ENCODE results near the gene GNAO1. TPM values are rescaled to one million over a fixed set of nuclear protein-coding genes. Genes with fewer than 3 reads are reported as not detected.

Gene GNAO1
- total RNA-seq, 1 donor from 2014 or later, result not detected

DNA sequence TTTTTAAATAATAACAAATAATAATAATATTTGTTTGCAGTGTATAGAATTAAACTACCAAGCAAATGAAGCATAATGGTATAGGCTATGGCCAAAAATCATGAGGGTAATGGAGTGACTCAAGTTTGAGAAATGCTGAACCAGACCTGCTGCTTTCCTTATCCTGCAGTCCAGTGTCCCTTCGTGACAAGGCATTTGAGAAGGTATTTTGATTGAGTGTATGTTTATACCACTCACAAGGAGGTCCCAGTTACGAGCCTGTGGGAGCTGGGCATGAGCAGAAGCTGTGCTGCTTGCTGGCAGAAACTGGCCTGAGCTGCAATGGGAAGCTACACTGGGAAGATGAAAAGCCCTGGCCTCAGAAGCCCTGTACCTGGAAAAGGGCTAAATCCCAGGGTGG lies 50.3 kb downstream of the GNAO1 start:
- no peak for DNase-seq

DNA sequence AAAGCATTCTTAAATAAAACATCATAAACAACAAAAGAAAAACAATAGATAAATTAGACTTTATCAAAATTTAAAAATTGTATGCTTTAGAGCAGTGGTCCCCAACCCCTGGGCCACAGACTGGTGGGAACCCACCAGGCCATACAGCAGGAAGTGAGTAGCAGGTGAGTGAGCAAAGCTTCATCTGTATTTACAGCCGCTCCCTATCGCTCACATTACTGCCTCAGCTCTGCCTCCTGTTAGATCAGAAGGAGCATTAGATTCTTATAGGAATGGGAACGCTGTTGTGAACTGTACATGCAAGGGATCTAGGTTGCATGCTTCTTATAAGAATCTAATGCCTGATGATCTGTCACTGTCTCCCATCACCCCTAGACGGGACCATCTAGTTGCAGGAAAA lies 51.5 kb downstream of the GNAO1 start:
- DNase-seq, result no peak

DNA sequence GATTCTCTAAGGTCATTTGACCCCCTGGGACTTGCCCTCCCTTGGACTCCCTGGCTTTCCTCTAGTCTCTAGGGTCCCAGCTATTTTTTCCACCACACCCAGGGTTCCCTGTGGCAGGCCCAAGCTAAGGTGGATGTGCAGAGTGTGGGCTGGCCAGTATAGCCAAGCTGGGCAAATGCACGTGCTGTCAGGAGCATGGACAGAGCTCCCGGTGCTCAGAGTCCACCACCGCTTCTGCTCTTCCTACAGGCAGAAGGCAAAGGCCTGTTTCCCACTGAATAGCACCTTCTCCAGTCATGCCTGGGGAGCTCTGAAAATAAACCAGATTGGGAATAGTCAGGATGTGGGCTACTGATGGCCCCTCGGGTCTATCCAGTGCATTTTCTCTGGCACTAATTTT lies 53.3 kb downstream of the GNAO1 start:
- DNase-seq, result no peak

DNA sequence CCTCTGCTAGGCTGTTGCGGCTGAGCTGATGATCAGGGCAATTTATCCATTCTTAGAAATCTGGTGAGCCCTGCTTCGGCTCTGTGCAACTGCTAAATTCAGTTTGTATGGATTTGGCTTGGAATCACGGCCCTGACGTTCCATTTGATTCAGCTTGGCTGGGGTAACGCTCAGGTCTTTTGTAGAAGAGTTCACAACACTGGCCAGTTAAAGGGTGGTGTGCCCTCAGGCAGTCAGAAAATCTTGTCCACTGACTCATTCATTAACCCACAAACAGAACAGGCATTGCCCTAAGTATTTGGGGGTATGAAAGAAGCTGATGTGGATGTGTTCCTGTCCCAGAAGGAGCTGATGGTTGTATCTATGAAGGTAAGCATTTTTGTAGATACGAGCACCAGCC lies 53.9 kb downstream of the GNAO1 start:
- no peak for DNase-seq

- peak; percentile 12 for DNase-seq
Measured at GRCh38 chr16:56246051-56246817, 54.9 kb downstream of the GNAO1 start.

DNA sequence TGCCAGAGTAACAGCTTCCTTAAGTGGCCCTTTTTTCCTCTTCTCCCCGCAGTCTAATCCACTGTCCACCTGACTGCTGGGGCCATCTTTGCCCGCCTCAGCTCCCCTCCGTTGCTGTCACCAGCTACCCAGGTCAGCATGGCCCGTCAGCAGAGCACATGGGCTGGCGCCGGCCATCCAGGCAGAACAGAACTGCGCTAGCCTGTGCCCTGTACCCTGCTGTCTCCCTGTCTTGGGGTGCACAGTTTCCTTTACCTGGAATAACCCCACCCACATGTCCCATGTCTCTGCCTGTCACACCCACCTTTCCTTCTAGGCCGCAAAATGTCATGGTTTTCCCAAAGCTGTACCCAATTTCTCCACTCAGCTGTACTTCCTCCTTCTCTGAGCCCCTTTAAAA lies 55.7 kb downstream of the GNAO1 start:
- no peak for DNase-seq

GRCh38 chr16:56247808-56248207 lies 56.5 kb downstream of the GNAO1 start:
- no peak for DNase-seq

DNA sequence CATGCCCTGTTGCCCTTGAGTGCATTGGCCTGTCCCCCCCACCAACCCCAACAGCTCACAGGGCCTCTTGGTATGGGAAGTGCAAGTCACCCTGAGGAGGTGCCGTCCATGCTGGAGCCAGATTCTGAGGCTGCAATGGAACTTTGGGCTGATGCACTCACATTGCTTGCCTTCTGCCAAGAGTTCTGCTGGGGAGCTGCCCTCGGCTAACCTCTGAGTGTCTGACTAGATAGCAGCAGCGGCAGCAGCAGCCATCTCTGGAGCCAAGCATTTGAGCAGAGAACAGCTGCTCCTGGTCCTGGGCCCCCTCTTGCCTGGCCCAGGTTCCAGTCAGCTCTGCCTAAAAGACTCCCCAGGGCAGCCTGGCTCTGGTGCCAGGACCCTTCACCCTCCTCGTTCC lies 61.5 kb downstream of the GNAO1 start:
- no peak for DNase-seq

GRCh38 chr16:56255904-56256303 lies 64.6 kb downstream of the GNAO1 start:
- no peak for DNase-seq

GRCh38 chr16:56257239-56257638 lies 66.0 kb downstream of the GNAO1 start:
- no peak for DNase-seq

GRCh38 chr16:56257666-56258342 lies 66.5 kb downstream of the GNAO1 start:
- no peak for DNase-seq

DNA sequence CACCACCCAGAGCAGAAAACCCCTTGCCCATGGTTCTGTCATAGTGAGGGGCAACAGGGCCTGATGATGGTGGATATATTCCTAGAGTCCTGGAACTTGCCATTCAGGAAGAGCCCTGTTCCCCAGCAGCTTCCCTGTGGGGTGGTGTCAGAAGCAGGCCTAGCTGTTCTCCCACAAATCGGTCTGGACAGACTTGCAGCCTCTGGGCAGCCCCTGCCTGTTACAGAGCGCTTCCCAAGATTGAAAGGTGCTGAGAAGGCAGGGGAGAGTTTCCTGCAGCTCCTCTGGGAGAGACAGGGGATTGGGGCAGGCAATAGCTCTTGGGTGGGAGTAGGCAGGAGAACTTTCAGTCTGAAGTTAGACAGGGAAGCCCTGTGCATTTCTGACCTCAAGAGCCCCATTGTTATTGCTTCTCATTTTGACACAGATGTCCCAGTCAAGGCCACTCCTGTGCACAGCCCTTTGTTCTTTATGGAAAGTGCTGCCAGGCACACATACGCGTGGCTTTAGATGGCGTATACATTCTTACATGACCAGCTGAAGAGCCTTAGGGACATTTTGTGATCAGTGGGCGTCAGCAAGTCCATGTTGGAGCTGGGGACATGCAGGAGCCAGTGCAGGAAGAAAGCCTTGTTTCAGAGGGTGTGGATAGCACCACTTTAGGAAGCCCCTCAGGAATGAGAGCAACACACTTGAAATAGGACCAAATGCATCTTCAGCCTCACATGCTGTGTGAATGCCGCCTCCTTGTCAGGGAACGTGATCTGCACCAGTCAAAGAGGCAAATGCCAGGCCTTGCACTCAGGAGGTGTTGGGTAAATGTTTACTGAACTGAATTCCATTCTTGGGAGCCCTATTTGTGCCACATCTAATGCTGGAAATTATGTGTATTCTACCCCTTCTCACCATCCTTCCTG lies 67.5 kb downstream of the GNAO1 start:
- no peak for DNase-seq

- DNase-seq, result no peak
Measured at GRCh38 chr16:56259425-56259779, 68.1 kb downstream of the GNAO1 start.

DNA sequence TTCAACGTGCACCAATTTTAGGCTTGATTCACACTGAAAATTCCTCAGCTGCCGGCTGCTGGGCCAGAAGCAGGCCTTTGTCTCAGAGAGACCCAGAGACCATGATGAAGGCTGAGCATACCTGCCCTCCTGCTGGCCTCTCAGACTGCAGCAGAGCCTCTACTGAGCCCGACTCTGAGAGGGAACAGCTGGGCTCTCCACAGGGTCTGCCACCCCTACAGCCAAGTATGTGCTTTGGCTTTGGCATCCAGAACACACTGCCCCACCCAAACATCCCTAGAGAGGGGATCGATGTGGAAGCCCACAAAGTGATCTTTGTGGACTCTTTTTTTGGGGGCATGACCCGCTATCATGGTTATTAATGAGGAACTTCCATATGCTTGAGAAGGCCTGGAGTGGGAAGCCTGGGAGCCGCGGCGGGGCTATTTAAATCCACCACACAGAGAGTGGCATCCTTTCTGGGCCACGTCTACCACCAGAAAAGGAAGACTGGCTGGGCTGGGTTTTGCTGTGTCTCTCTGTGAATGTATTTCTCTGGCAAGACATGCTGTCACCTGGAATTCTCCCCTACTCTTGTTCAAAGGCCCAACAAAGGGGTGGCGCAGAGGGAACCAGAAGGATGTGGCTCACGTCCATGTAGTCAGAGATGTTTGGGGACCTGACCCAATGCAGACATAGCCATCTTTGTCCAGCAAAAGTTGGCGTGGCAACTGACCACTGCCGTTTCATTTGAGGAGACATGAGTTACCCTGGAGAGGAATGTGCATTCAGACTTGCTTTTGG lies 69.3 kb downstream of the GNAO1 start:
- no peak for DNase-seq

GRCh38 chr16:56261656-56262055 lies 70.4 kb downstream of the GNAO1 start:
- no peak for DNase-seq

DNA sequence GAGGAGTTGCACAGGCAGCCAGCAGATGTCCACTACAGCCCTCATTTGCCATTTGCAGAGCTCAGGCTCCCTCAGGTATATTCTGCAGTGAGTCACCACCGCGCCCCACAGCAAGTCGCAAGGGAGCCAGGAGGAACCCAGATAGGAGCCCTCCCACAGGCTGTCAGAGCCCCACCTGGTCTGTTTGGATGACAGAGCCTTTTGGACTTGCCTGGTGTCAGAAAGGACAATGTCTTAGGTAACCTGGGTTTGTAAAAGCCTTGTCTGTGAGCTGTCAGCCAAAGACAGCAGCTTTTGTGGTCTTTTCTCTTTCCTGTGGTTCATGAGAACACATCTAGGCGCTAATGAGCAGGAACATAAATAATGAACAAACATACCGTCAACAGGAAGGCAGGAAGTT lies 70.9 kb downstream of the GNAO1 start:
- no peak for DNase-seq

DNA sequence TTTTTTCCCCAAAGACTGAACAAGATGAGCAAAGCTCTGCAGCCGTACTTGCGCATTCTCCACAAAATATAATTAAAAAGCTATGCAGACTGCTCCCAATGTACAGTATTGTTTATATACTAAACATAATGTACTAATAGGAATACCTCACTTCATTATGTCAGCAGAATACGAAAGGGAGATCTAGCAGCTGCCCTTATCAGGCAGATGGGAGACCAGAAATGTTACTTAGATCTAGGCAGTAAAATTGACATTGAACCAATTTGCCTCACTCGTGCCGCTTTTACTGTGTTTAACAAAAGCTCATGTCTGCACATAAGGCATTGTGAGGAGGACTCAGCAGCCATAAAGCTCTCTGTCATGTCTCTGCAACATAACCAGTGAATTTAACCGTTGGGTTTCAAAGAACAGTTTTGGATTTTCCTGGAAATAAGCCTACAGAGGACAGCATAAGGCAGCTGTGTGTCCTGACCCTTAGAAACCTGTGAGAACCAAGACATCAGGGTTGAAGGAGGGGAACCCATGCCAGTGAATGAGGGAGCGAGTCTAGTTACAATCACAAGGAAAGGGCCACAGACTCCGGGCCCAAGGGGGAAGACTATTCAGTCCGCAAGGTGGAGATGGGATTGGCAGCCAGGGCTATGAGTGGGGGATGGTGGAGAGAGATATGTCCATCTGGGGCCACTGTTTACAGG lies 71.4 kb downstream of the GNAO1 start:
- DNase-seq, result no peak

DNA sequence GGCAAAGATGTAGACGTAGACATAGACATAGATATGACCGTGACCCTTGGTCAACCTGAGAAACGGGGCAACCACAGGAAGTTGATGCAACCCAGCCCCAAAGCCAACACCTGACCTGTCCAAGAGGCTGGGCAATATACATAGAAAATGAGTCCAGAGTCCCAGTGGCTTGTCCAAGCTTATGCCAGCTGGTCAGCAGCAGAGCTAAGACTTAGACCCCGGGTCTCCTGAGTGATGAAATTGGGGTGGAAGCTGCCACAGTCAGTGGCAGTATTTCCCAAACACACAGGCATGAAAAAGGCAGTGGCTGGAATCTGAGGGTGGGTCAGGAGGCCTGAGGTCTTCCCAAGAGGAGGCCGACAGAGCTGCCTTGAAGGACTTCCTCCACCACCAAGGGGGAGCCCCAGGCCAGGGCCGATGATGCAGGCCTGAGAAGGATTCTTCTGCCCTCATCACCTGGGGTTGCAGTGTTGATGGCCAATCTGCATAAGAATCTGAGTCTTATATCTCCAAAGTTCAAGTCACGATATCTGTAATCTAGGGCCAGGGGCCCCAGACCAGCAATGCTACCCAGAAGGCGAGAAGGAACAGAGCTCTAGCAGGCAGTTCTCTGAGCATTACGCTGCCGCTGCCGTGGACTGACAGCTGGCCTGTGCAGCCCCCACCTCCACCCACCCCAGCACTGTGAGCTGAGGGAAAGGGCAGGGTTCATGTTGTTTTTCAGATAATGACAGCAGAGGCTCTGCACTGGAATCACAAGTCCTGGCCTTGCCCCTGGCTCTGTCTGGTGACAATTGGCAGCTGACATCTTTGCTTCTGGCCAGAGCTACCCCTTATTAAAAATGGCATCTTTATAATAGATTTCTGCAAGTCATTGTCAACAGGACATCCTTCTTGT lies 72.7 kb downstream of the GNAO1 start:
- no peak for DNase-seq

DNA sequence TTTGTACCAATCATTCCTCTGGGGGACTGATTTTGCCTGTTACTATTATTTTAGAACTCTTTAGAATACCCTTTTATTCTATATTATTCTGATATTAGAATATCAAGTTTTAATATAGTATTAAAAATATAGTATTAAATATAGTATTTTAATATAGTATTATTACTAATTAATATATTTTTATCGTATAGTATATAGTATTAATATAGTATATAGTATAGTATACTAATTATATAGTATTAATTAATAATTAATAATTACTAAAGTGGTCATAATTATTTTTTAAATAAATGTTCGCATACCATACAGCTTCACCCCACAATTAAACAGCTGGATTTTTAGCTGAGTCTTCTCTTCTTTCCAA lies 73.3 kb downstream of the GNAO1 start:
- DNase-seq, result no peak

DNA sequence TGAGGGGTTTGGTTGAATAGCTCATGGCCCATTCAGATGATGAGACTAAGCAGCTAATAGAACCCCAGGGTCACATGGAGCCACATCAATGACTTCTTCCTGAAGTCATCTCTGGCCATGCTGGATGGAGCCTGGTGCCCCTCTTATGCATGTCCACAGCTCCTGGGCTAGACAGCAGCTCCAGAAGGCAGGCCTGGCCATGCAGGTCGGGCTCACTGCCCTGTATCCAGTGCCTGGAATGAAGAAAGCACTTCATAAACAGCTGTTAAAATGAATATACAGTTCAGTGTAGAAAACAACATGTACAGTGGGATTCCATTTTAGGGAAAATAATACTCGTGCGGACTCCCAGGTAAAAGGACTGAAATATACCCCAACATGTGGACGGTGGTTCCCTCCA lies 73.9 kb downstream of the GNAO1 start:
- DNase-seq, result no peak

GRCh38 chr16:56265746-56266145 lies 74.5 kb downstream of the GNAO1 start:
- DNase-seq, result no peak

Measured in dermis blood vessel endothelial cell (primary cell).